ENCODE measurements around the gene MYBL2. TPM values are rescaled to one million over a fixed set of nuclear protein-coding genes. Genes with fewer than 3 reads are reported as not detected.
A peak's percentile ranks its signal among the peaks of the same experiment; 100 is the strongest.

Gene MYBL2
- not detected for total RNA-seq
- long read RNA-seq: 0 reads

- no peak for DNase-seq (ENCODE audit: low spot score)
Measured at GRCh38 chr20:43666376-43667328, at the start of gene MYBL2. Gene MYBL2 (plus strand): TSS chr20:43667114. CDS start chr20:43667284, 170 bp downstream.

GRCh38 chr20:43631598-43631997, 35.3 kb upstream of the MYBL2 start:
- DNase-seq (ENCODE audit: low spot score): no peak

GRCh38 chr20:43636429-43636828, 30.5 kb upstream of the MYBL2 start:
- DNase-seq (ENCODE audit: low spot score): no peak

- no peak for DNase-seq (ENCODE audit: low spot score)
Measured at GRCh38 chr20:43642548-43642947, 24.4 kb upstream of the MYBL2 start.

- DNase-seq (ENCODE audit: low spot score): peak; percentile 69
Measured at GRCh38 chr20:43650997-43651525, 15.9 kb upstream of the MYBL2 start.

- peak; percentile 16 for DNase-seq (ENCODE audit: low spot score)
Measured at GRCh38 chr20:43651650-43652184, 15.2 kb upstream of the MYBL2 start.

- DNase-seq (ENCODE audit: low spot score): peak; percentile 51
Measured at GRCh38 chr20:43653966-43654365, 12.9 kb upstream of the MYBL2 start.

GRCh38 chr20:43655176-43655575, 11.7 kb upstream of the MYBL2 start:
- DNase-seq (ENCODE audit: low spot score): peak; percentile 1

GRCh38 chr20:43655937-43656336, 11.0 kb upstream of the MYBL2 start:
- DNase-seq (ENCODE audit: low spot score): peak; percentile 41

GRCh38 chr20:43658069-43658722, 8.7 kb upstream of the MYBL2 start:
- DNase-seq (ENCODE audit: low spot score): no peak

- no peak for DNase-seq (ENCODE audit: low spot score)
Measured at GRCh38 chr20:43658723-43659419, 8.0 kb upstream of the MYBL2 start.

GRCh38 chr20:43662943-43663655, 3.8 kb upstream of the MYBL2 start:
- DNase-seq (ENCODE audit: low spot score): no peak

GRCh38 chr20:43665466-43666176, 1.3 kb upstream of the MYBL2 start:
- DNase-seq (ENCODE audit: low spot score): no peak

GRCh38 chr20:43667341-43668132, 623 bp downstream of the MYBL2 start:
- DNase-seq (ENCODE audit: low spot score): no peak

- DNase-seq (ENCODE audit: low spot score): no peak
Measured at GRCh38 chr20:43669332-43669731, 2.4 kb downstream of the MYBL2 start.

- DNase-seq (ENCODE audit: low spot score): no peak
Measured at GRCh38 chr20:43670423-43670822, 3.5 kb downstream of the MYBL2 start.

- no peak for DNase-seq (ENCODE audit: low spot score)
Measured at GRCh38 chr20:43676368-43676767, 9.5 kb downstream of the MYBL2 start.

- no peak for DNase-seq (ENCODE audit: low spot score)
Measured at GRCh38 chr20:43680981-43681380, 14.1 kb downstream of the MYBL2 start.

GRCh38 chr20:43681468-43681942, 14.6 kb downstream of the MYBL2 start:
- DNase-seq (ENCODE audit: low spot score): no peak

All from mesenteric fat pad (tissue), 1 donor.